Activated CD4-positive, alpha-beta T cell treated with anti-CD3 and anti-CD28 coated beads, Interleukin-2, Interleukin-4, amounts not matched to agents 100 ng/mL and 50 ng/mL, durations not matched to agents 16 hours and 8 hours (primary cell): Measurements from ENCODE around the gene OTOG.
"Not testable (repeated sequence)": the region's sequence is repeated elsewhere in the genome, so short reads cannot be mapped to it uniquely, and the experiment has no call there.

ENCODE experiments used
- DNase-seq: peaks from one replicate; pipeline ENCODE4 v3.0.0-alpha.2; 2020; ENCODE audit warnings: low spot score

OTOG gene

GRCh38 chr11:17604201-17604914 lies 57.3 kb downstream of the OTOG start:
- no peak for DNase-seq

GRCh38 chr11:17604915-17605233 lies 57.8 kb downstream of the OTOG start:
- DNase-seq: no peak

GRCh38 chr11:17605651-17606122 lies 58.6 kb downstream of the OTOG start:
- DNase-seq: no peak

- DNase-seq: no peak
Observed at GRCh38 chr11:17606233-17607082, 59.4 kb downstream of the OTOG start.

- DNase-seq: no peak
Observed at GRCh38 chr11:17607083-17607429, 60.0 kb downstream of the OTOG start.

- no peak for DNase-seq
Observed at GRCh38 chr11:17607591-17608570, 60.8 kb downstream of the OTOG start.

GRCh38 chr11:17608821-17609220 lies 61.8 kb downstream of the OTOG start:
- DNase-seq: no peak

- no peak for DNase-seq
Observed at GRCh38 chr11:17609291-17610084, 62.4 kb downstream of the OTOG start.

- no peak for DNase-seq
Observed at GRCh38 chr11:17610085-17610894, 63.2 kb downstream of the OTOG start.

- DNase-seq: no peak
Observed at GRCh38 chr11:17611049-17611448, 64.0 kb downstream of the OTOG start.

- no peak for DNase-seq
Observed at GRCh38 chr11:17611503-17612220, 64.6 kb downstream of the OTOG start.

GRCh38 chr11:17612221-17613188 lies 65.4 kb downstream of the OTOG start:
- DNase-seq: no peak

GRCh38 chr11:17613428-17613962 lies 66.4 kb downstream of the OTOG start:
- DNase-seq: no peak

- DNase-seq: no peak
Observed at GRCh38 chr11:17613983-17614382, 66.9 kb downstream of the OTOG start.

- not testable (repeated sequence) for DNase-seq
Observed at GRCh38 chr11:17622711-17623110, 75.7 kb downstream of the OTOG start.

GRCh38 chr11:17629113-17629512 lies 82.1 kb downstream of the OTOG start:
- DNase-seq: no peak

- DNase-seq: no peak
Observed at GRCh38 chr11:17630936-17631335, 83.9 kb downstream of the OTOG start.

- no peak for DNase-seq
Observed at GRCh38 chr11:17631702-17632365, 84.8 kb downstream of the OTOG start.
